Esophagus muscularis mucosa (tissue), 4 donors: Measurements from ENCODE around the gene SLC16A6. TPM values are rescaled to one million over a fixed set of nuclear protein-coding genes. Genes with fewer than 3 reads are reported as not detected.

ENCODE experiments used
- DNase-seq: peaks from one replicate; pipeline ENCODE4 v3.0.0-alpha.2; 2017; ENCODE audit errors: extremely low spot score
- H3K27ac ChIP-seq, 4 donors: fragments of 200-600 bp; sonication (generic); replicated peaks in 1 of 4; 1 replicate in 3 of 4; 2 replicates in 1 of 4; pipeline ENCODE4 v1.5.1; 2016 to 2019; ENCODE audit warnings: mild to moderate bottlenecking in 1 of 4
- H3K27me3 ChIP-seq, 4 donors: fragments of 200-600 bp; sonication (generic); one replicate each; pipeline versions ENCODE4 v1.5.1 to v1.6.0; 2016 to 2019
- H3K36me3 ChIP-seq, 4 donors: fragments of 200-600 bp; sonication (generic); one replicate each; pipeline ENCODE4 v1.5.1; 2016 to 2019
- H3K4me1 ChIP-seq, 4 donors: fragments of 200-600 bp; sonication (generic); one replicate each; pipeline ENCODE4 v1.5.1; 2016 to 2019
- H3K4me3 ChIP-seq, 4 donors: fragments of 200-600 bp; sonication (generic); 1 replicate in 2 of 4; 2 replicates in 2 of 4; pipeline ENCODE4 v1.5.1; 2016 to 2019; ENCODE audit warnings: mild to moderate bottlenecking in 4 of 4, moderate library complexity in 1 of 4
- H3K9me3 ChIP-seq, 4 donors: fragments of 200-600 bp; sonication (generic); 1 replicate in 3 of 4; 2 replicates in 1 of 4; pipeline ENCODE4 v1.5.1; 2016 to 2019
- CTCF ChIP-seq, 3 experiments: fragments of 200-600 bp in 2 of 3; fragments of 450-650 bp in 1 of 3; sonication (generic) in 2 of 3; IDR thresholded peaks; one replicate each; pipeline ENCODE4 v1.5.1; 2017 to 2019; ENCODE audit warnings: antibody characterized with exemption in 3 of 3, mild to moderate bottlenecking in 2 of 3, moderate library complexity in 1 of 3
- EP300 ChIP-seq: sonication (generic); formaldehyde crosslinking; IDR thresholded peaks from one replicate; pipeline ENCODE4 v1.6.1; 2017; ENCODE audit warnings: antibody characterized with exemption
- POLR2A ChIP-seq: fragments of 450-650 bp; IDR thresholded peaks from one replicate; pipeline ENCODE4 v1.6.1; 2017; ENCODE audit warnings: antibody characterized with exemption, moderate library complexity, mild to moderate bottlenecking, low read depth
- POLR2AphosphoS5 ChIP-seq, 2 donors: sonication (generic); formaldehyde crosslinking; IDR thresholded peaks; one replicate each; pipeline ENCODE4 v1.6.1; 2017; ENCODE audit warnings: antibody characterized with exemption in 2 of 2
- WGBS: methylation state at CpG from one replicate; pipeline ENCODE4 v1.1.5; 2018; 5-methylcytosine and 5-hydroxymethylcytosine counted together
- intact Hi-C: fragments of 100-400 bp; cut with DNase I; formaldehyde crosslinking; loops from one replicate; pipeline ENCODE4 v1.15.1; 2023
- total RNA-seq, 4 donors: library from RNA; depleted of rRNA; stranded (reverse); fragments of >200 nt; gene quantifications; one replicate each; pipeline versions ENCODE4 v1.1.0 to v1.2.1, GENCODE V29; 2016

Gene SLC16A6
- total RNA-seq, 4 donors from 2014 or later: 0.33 to 0.42 (median 0.34) TPM; not detected in 1

DNA sequence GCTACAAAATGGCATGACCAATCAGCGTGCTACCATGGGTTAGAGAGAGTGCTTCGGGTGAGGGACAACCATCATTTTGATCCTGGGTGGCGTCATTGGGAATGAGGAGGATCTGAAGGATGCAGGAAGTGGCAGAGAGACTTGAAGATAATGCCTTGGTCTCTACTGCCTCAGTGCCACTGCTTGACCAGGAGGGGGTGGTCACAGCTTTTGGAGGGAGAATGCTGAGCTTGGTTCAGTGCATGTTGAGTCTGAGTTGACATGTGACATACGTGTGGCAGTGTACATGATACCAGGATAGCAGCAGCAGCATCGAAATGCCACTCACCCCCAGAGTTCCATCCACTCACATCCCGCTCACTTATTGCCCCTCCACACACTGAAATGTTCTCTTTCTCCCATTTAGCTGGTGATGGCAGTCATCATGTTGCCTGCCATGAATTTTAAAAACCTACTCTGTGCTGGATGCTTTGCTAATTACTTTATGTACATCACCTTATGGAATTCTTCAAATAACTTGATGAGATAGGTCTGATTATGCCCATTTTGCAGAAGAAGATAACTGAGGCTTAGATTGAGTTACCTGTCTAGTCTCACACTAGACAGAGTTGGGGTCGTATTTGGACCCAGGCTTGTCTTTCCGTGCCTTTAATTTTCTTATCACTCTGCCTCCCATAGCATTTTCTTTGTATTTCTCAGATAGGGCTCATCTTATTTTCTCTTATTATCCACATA is 37.1 kb upstream of the SLC16A6 start:
- Histone ChIP-seq H3K4me1 (no peaks in the 10 kb centered on the region), H3K9me3 (peaks cover 0 to 21% (median 16%) of the 10 kb centered on the region in 4 donors), H3K27ac (no peak overlapping the region), H3K36me3 (no peaks in the 10 kb centered on the region), H3K27me3 (no peaks in the 10 kb centered on the region), H3K4me3 (no peak overlapping the region)
- intact Hi-C loops: no loop called here
- WGBS: 89% methylated on average over 8 of the region's 8 CpGs
- DNase-seq: no peak
- no peak for TF ChIP-seq POLR2AphosphoS5 (IDR thresholded peaks at IDR 0.05)
- no peak for TF ChIP-seq EP300
- TF ChIP-seq CTCF (IDR thresholded peaks at IDR 0.05): no peak
- no peak for TF ChIP-seq POLR2A

- intact Hi-C loops: no loop called here
- no peak for DNase-seq
- Histone ChIP-seq H3K4me3 (no peak overlapping the region), H3K36me3 (no peaks in the 10 kb centered on the region), H3K9me3 (peaks cover 0 to 14% (median 12%) of the 10 kb centered on the region in 4 donors), H3K27ac (no peak overlapping the region), H3K27me3 (no peaks in the 10 kb centered on the region), H3K4me1 (no peaks in the 10 kb centered on the region)
- TF ChIP-seq EP300: no peak
- TF ChIP-seq POLR2A: no peak
- TF ChIP-seq CTCF (IDR thresholded peaks at IDR 0.05): no peak
- TF ChIP-seq POLR2AphosphoS5 (IDR thresholded peaks at IDR 0.05): no peak
- WGBS: 80% methylated on average over 5 of the region's 5 CpGs
Measured at GRCh38 chr17:68326681-68327080, 35.8 kb upstream of the SLC16A6 start.

- Histone ChIP-seq H3K27ac (no peak overlapping the region), H3K36me3 (no peaks in the 10 kb centered on the region), H3K4me3 (no peak overlapping the region), H3K27me3 (no peaks in the 10 kb centered on the region), H3K9me3 (peaks cover 0 to 7% (median 4%) of the 10 kb centered on the region in 4 donors), H3K4me1 (no peaks in the 10 kb centered on the region)
- WGBS: 77% methylated on average over 5 of the region's 5 CpGs
- no peak for DNase-seq
- no peak for TF ChIP-seq EP300
- TF ChIP-seq CTCF (IDR thresholded peaks at IDR 0.05): no peak
- TF ChIP-seq POLR2AphosphoS5 (IDR thresholded peaks at IDR 0.05): no peak
- no peak for TF ChIP-seq POLR2A
- intact Hi-C loops: no loop called here
Measured at GRCh38 chr17:68325961-68326360, 35.0 kb upstream of the SLC16A6 start.

GRCh38 chr17:68324654-68325336 is 33.9 kb upstream of the SLC16A6 start:
- DNase-seq: no peak
- Histone ChIP-seq H3K27me3 (no peaks in the 10 kb centered on the region), H3K4me1 (no peaks in the 10 kb centered on the region), H3K4me3 (no peak overlapping the region), H3K9me3 (no peaks in the 10 kb centered on the region), H3K27ac (no peak overlapping the region), H3K36me3 (no peaks in the 10 kb centered on the region)
- 92% methylated on average over 8 of the region's 8 CpGs for WGBS
- TF ChIP-seq CTCF (IDR thresholded peaks at IDR 0.05) (no peak), EP300 (no peak), POLR2AphosphoS5 (IDR thresholded peaks at IDR 0.05) (no peak), POLR2A (no peak)
- intact Hi-C loops: no loop called here
